Measurements from ENCODE around the gene B3GNT5.

- TF ChIP-seq CTCF (IDR thresholded peaks at IDR 0.05; ENCODE audit: extremely low read depth in 1 of 2, insufficient read depth in 1 of 2, low read depth in 1 of 2, low read length in 2 of 2) (no peak), POLR2AphosphoS5 (IDR thresholded peaks at IDR 0.05; ENCODE audit: insufficient read depth, low read depth, low read length) (no peak), POLR2A (IDR thresholded peaks at IDR 0.05; ENCODE audit: low read depth, low read length) (no peak), MYC (IDR thresholded peaks at IDR 0.05; ENCODE audit: low read depth, low read length) (no peak), MAX (IDR thresholded peaks at IDR 0.05; ENCODE audit: insufficient read depth, insufficient read length) (no peak)
Measured at GRCh38 chr3:183300996-183301562, 48.0 kb downstream of the B3GNT5 start.
